ENCODE results near the gene KRT78. TPM values are rescaled to one million over a fixed set of nuclear protein-coding genes. Genes with fewer than 3 reads are reported as not detected.
"Not testable (repeated sequence)": the region's sequence is repeated elsewhere in the genome, so short reads cannot be mapped to it uniquely, and the experiment has no call there.

KRT78 gene
- total RNA-seq, 1 donor from 2014 or later: not detected

- TF ChIP-seq CTCF (IDR thresholded peaks at IDR 0.05; ENCODE audit: borderline replicate concordance): no peak
- intact Hi-C loops (cut with micrococcal nuclease): no loop called here
- Histone ChIP-seq H3K4me1 (no peaks in the 10 kb centered on the region), H3K27me3 (ENCODE audit: low read depth) (peaks cover 20% of the 10 kb centered on the region), H3K27ac (replicated peaks) (no peak overlapping the region), H3K36me3 (no peaks in the 10 kb centered on the region), H3K4me3 (no peak overlapping the region), H3K9me3 (replicated peaks) (no peaks in the 10 kb centered on the region)
- no peak for DNase-seq
Observed at GRCh38 chr12:52798003-52798670, 50.7 kb downstream of the KRT78 start.

- Histone ChIP-seq H3K4me3 (no peak overlapping the region), H3K27me3 (ENCODE audit: low read depth) (peaks cover 26% of the 10 kb centered on the region), H3K4me1 (no peaks in the 10 kb centered on the region), H3K27ac (replicated peaks) (no peak overlapping the region), H3K36me3 (no peaks in the 10 kb centered on the region), H3K9me3 (replicated peaks) (no peaks in the 10 kb centered on the region)
- DNase-seq: no peak
- intact Hi-C loops (cut with micrococcal nuclease): no loop called here
- no peak for TF ChIP-seq CTCF (IDR thresholded peaks at IDR 0.05; ENCODE audit: borderline replicate concordance)
Observed at GRCh38 chr12:52797529-52797894, 51.3 kb downstream of the KRT78 start.

DNA sequence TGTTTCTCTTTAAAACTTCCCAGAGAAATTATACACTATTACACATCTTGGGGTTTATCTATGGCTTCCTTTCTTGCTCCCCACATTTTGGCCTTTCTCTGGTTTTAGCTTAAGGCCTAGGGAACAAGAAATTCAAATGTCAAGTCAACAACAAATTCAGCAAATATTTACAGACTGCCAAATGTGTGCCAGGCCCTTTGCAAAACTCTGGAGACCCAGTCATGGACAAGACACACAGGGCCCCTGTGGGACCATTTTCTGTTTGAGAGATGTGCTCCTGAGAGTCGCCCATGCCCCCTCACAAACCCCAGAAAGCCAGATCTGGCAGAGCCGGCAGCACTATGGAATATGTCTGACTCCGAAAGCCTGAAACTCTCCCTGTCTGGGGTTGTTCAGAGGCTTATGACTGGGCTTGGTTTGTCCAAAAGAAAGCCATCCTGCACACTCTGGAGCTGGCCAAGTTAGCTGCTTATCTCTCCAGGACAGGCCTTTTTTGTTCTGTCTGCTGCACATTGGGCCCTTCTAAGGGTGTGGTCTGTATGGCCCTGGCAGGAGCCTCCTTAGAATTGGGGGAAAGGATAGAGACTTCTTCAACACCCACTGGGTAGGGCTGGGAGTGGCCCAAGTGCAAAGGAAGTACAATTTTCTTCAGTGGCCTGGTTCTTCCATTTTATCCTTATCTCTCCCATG lies 51.8 kb downstream of the KRT78 start:
- no peaks in the 10 kb centered on the region for H3K4me1 ChIP-seq
- no peak for TF ChIP-seq CTCF (IDR thresholded peaks at IDR 0.05; ENCODE audit: borderline replicate concordance)
- H3K9me3 ChIP-seq (replicated peaks): no peaks in the 10 kb centered on the region
- no peak overlapping the region for H3K27ac ChIP-seq (replicated peaks)
- intact Hi-C loops (cut with micrococcal nuclease): no loop called here
- peaks cover 31% of the 10 kb centered on the region for H3K27me3 ChIP-seq (ENCODE audit: low read depth)
- H3K4me3 ChIP-seq: no peak overlapping the region
- no peak for DNase-seq
- H3K36me3 ChIP-seq: no peaks in the 10 kb centered on the region

GRCh38 chr12:52796429-52796794 lies 52.4 kb downstream of the KRT78 start:
- Histone ChIP-seq H3K4me3 (no peak overlapping the region), H3K9me3 (replicated peaks) (no peaks in the 10 kb centered on the region), H3K27ac (replicated peaks) (no peak overlapping the region), H3K27me3 (ENCODE audit: low read depth) (peaks cover 37% of the 10 kb centered on the region), H3K4me1 (no peaks in the 10 kb centered on the region), H3K36me3 (no peaks in the 10 kb centered on the region)
- DNase-seq: no peak
- intact Hi-C loops (cut with micrococcal nuclease): no loop called here
- no peak for TF ChIP-seq CTCF (IDR thresholded peaks at IDR 0.05; ENCODE audit: borderline replicate concordance)

DNA sequence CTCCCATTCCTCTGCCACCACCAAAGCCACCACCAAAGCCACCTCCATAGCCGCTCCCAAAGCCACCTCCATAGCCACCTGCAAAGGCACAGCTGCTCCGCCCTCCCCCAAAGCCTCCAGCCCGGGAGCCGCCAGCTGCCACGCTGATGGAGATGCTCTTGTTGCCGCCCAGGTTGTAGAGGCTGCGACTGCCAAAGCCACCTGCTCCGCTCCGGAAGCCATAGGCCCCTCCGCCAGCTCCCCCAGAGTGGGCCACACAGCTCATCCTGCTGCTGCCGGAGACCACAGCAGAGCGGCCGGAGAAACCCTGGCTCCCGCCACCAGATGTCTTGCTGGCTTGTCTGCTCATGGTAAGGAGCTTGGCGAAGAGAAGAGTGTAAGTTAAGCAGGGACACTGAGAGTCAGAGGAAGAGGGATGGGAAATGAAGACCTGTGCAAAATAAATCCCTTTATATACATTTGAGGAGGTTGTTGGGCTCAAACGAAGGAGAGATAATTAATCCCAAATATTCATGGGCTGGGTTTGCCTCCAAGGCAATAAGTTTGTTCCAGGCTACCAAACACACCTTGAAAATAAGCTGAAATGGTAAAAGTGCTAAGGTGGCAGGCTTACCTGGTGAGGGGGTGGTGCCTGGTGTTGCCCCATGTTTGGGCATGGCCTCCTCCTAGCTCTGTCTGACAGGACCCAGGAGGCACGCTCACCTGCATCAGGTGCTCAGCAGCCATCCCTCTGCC lies 52.9 kb downstream of the KRT78 start, which contains the start of gene KRT3:
KRT3 (minus strand) TSS at position 424 of the 735 bp plus-strand sequence; CDS start at position 349, 75 bp downstream.
- TF ChIP-seq CTCF (IDR thresholded peaks at IDR 0.05; ENCODE audit: borderline replicate concordance): no peak
- H3K27ac ChIP-seq (replicated peaks): no peak within 1 kb of the TSS
- H3K4me3 ChIP-seq: no peak within 1 kb of the TSS
- H3K27me3 ChIP-seq (ENCODE audit: low read depth): peaks cover 43% of the 10 kb centered on the region
- H3K4me1 ChIP-seq: no peaks in the 10 kb centered on the region
- no peak for DNase-seq
- H3K9me3 ChIP-seq (replicated peaks): no peaks in the 10 kb centered on the region
- H3K36me3 ChIP-seq: no peaks in the 10 kb centered on the region
- intact Hi-C loops (cut with micrococcal nuclease): no loop called here

DNA sequence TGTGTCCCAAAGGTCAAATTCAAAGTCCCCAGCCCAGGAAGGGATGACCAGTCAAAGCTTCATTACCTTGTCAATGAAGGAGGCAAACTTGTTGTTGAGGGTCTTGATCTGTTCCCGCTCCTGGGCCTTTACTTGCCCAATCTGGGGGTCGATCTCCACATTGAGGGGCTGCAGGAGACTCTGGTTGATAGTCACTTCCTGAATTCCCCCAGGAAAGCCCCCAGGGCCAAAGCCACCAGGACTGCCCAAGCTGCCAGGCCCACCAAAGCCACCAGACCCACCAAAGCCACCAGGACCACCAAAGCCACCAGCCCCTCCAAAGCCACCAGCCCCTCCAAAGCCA lies 53.5 kb downstream of the KRT78 start:
- DNase-seq; H3K36me3 ChIP-seq; H3K9me3 ChIP-seq (replicated peaks); H3K4me3 ChIP-seq; intact Hi-C loops (cut with micrococcal nuclease); H3K4me1 ChIP-seq; H3K27ac ChIP-seq (replicated peaks): not testable (repeated sequence)
- H3K27me3 ChIP-seq (ENCODE audit: low read depth): peaks cover 48% of the 10 kb centered on the region
